GM18907 (cell line): Measurements from ENCODE around the gene MT1A.
A peak's percentile ranks its signal among the peaks of the same experiment; 100 is the strongest.
"Not testable (repeated sequence)": the region's sequence is repeated elsewhere in the genome, so short reads cannot be mapped to it uniquely, and the experiment has no call there.

ENCODE experiments used
- ATAC-seq: cut with Tn5 transposase; IDR thresholded peaks from one replicate; pipeline ENCODE4 v1.9.1; 2021; ENCODE audit warnings: mild to moderate bottlenecking, moderate library complexity; ENCODE audit not compliant: unreplicated experiment

Gene MT1A

DNA sequence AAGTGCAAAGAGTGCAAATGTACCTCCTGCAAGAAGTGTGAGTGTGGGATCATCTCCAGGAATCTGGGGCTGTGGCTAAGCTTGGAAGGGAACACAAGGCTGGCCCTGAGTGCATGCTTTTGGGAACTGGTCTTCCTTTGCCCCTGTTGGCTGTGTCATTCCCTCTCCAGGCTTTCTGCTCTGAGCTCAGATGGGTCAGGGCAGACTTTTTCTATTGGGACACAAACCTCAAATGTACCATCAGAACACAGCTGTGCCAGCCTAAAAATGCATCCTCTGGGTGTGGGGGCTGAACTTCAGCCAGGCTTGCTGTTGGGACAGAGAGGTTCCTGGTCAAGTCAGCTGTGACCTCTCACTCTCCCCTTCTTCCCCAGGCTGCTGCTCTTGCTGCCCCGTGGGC, 14.1 kb downstream of the MT1A start:
- no peak for ATAC-seq

DNA sequence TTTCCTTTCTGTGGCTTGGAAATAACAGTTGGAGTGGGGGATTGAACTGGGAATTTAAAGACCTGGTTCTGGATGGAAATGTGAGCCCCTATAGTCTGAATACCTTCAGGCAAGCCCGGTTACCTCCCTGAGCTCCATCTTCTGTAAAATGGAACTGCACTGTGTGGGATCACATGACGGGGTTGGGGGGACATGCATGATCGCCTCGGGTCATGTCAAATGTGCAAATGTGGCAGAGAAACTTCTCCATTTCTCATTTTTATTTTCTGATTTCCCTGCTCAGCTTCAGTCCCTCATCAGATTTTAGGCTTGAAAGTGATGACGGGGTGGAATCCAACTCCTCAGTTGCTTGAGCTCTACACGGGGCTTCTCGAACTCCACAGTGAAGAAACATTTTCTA, 14.8 kb downstream of the MT1A start:
- ATAC-seq = no peak

DNA sequence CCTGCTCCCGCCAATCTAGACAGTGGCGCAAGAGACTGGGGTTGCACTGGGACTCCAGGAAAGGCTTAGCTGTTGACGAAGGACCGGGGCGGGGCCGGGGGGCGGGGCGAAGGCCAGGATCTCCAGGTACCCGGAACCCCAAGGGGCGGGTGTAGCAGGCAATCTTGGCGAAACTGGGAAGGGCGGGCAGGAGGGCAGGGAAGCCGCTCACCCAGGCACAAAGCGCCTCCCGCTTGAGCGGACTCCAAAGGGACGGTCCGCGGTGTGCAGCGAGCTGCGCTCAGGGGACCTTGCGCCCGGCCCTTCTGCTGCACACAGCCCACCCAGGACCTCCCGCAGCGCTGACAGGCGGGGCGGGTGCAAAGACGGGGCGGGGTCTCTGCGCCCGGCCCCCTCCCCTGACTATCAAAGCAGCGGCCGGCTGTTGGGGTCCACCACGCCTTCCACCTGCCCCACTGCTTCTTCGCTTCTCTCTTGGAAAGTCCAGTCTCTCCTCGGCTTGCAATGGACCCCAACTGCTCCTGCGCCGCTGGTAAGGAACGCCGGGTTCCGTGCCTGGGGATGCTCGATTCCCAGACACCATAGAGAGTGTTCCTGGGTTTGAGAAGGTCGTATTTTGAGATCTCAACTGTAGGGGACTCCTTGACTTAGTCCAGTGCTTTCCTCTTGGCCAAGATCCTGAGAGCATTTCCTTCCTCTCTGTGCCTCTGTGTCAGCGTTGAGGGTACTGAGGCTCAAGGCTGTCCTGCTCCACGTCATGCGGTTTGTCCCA, 19.3 kb downstream of the MT1A start, which contains the start of gene MT1F:
Gene MT1F (plus strand): TSS at position 405 of the 772 bp plus-strand sequence. CDS start 100 bp downstream, at position 505.
- peak; percentile 60 for ATAC-seq

DNA sequence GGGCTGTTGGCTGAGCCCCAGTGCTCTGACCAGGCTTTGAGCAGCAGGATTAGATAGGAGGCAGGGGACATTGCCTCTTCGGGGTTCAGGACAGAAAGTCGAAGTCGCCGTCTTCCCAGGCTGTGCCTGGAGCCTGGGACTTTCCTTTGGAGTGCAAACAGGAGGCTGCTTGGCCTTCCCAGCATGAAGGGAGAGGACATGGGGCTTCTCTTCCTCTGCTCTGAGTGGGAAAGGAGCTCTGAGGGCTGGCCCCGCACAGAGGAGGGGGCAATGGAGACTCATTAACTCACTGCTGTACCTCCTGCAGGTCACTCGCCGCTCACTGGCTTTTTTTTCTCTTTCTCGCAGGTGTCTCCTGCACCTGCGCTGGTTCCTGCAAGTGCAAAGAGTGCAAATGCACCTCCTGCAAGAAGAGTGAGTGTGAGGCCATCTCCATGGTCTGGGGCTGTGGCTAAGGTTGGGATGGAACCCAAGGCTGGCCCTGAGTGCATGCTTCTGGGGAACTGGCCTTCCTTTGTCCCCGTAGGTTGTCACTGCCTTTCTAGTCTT, 19.9 kb downstream of the MT1A start:
- no peak for ATAC-seq

DNA sequence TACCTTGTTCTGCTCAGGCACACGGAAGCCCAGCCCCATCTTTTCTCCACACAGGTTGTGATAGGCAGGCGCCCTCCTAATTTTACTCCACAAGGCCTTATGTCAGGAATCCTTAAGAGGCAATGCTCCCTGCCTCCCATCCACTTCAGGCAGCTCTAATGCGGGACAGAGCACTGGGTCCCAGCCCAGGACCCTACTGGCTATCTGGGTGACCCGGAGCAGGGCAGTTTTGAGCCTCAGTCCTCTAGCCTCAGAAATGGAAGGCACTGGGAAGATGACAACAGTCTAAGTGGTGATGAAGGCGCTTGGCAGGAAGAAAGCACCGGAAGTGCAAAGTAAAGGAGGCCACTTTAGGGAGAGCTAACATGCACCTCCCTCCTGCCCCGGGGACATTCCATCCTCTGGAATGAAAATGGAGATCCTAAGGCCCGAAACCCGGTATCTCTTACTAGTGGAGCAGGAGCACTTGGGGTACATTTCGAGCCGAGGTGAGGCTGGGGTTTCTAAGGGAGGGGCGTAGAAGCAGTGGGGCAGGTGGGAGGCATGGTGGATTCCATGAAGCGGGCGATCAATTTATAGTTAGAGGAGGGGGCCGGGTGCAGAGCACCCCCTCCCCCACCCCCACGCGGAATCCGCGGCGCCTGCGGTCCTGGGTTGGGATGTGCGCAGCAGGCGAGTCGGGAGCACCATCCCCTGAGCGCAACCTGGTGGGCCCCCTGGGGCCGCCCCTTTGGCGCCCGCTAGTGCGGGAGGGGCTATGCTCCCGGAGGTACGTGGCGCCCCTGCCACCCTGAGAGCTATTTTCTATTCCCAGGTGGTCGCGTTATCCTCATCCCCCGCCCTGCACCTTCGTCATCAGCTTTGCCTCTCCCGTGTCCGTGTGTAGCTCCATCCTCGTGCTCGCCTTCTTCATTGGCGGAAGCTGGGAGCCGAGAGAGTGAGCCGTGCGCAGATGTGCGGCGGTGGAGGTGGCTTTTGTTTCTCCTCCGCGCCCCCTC, 24.2 kb downstream of the MT1A start:
- no peak for ATAC-seq

DNA sequence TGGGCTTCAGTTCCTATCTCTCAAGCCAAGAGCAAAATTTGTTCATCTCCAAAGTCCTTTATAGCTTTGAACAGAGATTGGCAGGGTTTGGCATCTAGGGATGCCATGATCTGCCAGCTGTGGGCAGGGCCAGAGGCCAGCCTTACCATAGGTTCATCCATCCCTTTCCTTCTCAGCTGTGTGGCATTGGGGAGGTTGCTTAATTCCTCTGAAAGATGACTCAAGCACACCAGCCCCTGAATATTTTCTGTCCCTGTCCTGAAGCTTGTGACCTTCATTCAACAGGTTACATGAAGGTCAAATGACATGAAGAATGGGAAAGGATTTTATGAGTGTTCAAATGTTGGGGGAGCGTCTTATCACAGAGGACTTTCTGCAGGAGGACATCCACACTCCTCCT, 26.0 kb downstream of the MT1A start:
- ATAC-seq = no peak

DNA sequence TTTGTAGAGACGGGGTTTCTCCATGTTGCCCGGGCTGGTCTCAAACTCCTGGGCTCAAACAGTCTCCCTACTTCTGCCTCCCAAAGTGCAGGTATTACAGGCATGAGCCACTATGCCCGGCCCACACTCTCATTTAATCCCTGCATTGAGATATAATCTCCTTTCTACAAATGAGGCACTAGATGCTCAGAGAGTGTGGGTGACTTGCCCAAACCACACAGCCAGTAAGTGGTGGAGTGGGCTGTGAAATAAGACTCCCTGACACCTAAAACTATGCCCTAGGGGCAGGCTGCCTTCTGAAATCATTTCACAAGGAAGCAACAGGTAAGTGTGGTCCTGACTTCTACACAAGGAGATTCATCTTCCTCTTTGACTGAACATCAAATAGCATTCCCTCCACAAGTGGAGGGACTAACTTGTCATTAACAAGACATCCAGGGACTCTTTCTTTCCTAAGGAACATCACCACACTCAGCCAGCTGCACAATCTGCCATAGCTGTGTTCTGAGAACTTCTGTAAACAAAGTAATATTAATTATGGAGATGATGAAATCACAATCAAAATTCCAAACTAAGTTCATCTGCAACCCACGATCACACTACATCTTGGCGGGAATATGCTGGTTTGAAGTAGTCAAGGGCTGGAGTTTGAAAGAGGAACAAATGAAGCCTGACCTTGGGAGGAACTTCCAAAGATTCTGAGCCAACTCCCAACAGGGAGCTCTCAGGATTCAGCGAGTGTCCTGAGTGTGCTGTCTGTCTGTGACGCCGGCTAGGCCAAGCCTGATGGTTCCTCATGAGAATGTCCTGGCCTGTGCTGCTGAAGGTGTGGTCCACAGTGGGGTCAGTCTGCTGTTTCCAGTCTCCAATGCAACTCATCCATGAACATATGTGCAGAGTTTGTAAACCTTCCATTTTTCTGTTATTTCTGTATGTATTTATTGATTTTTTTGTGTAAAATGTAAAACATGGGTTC, 27.1 kb downstream of the MT1A start:
- ATAC-seq = not testable (repeated sequence)

DNA sequence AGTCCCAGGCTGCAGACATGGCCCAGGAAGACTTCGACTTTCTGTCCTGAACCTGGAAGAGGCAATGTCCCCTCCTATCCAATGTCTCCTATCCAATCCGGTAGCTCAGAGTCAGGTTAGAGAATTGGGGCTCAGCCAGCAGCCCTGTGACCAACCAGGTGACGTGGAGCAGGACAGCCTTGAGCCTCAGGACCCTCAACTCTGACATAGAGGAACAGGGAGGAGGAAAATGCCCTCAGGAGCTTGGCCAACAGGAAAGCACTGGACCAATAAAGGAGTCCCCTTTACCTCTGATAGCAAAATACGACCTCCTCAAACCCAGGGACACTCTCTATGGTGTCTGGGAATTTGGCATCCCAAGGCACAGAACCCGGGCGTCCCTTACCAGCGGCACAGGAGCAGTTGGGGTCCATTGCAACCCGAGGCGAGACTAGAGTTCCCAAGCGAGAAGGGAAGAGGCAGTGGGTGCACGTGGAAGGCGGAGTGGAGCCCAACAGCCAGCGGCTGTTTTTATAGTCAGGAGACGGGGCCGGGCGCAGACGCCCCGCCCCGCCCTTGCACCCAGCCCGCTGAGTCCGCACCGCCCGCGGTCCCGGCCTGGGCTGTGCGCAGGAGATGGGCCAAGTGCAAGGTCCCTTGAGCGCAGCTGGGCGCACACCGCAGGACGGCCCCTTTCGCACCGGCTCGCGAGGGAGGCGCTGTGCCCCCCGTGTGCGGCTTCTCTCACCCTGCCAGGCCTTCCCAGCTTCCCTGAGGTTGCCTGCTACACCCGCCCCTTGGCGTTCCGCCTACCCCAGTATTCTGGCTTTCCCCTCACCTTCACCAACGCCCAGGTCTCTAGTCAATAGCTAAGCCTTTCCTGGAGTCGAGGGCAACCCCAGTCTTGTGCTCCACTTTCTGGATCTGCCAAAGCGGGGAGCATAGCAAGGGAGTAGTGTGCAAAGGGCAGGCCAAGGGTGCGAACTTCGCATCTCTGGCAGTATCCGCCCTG, 29.4 kb downstream of the MT1A start, which contains the start of gene MT1G:
Gene MT1G (minus strand): TSS at position 485 of the 991 bp plus-strand sequence. CDS start 72 bp downstream, at position 413.
- no peak for ATAC-seq

DNA sequence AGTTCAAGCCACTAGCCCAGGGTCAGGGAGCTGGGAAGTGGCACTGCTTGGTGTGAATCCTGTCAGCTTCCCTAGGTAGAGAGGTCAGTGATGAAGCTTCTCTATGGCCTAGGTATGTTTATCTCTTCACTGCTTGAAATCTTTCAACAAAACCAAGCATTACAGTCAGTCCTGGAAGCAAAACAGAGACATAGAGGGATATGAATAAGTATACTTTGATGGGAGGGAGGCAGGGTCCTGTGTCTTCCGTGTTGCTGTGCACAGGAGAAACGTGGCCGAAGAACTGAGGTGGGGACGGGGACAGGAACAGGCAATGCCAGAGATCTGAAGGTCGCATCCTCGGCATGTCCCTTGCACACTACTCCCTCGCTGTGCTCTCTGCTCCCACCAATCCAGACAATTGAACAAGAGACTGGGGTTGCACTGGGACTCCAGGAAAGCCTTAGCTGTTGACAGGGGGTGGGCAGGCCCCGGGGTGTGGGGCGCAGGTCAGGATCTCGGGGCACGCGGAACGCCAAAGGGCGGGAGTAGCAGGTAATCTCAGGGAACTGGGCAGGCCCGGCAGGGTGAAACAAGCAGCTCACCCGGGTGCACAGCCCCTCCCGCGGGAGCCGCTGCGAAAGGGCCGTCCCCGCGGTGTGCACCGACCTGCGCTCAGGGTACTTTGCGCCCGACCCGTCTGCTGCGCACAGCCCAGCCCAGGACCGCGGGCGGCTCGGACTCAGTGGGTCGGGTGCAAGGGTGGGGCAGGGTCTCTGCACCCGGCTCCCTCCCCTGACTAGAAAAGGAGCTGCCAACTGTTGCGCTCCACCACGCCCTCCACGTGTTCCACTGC, 30.8 kb downstream of the MT1A start, which contains the start of gene MT1H:
Gene MT1H (plus strand): TSS at position 810 of the 835 bp plus-strand sequence. CDS start 71 bp downstream, outside the sequence.
- ATAC-seq = no peak

DNA sequence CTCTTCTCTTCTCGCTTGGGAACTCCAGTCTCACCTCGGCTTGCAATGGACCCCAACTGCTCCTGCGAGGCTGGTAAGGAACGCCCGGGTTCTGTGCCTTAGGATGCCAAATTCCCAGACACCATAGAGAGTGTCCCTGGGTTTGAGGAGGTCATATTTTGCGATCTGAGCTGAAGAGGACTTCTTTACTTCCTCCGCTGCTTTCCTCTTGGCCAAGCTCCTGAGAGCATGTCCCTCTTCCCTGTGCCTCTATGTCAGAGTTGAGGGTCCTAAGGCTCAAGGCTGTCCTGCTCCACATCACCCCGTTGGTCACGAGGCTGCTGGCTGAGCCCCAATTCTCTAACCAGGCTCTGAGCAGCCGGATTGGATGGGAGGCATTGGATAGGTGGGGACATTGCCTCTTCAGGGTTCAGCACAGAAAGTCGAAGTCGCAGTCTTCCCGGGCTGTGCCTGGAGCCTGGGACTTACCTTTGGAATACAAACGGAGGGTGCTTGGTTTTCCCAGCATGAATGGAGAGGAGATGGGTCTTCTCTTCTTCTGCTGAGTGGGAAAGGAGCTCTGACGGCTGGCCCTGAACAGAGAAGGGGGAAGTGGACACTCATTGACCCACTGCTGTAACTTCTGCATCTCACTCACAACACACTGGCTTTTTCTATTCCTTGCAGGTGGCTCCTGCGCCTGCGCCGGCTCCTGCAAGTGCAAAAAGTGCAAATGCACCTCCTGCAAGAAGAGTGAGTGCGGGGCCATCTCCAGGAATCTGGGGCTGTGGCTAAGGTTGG, 31.6 kb downstream of the MT1A start:
- ATAC-seq = no peak

DNA sequence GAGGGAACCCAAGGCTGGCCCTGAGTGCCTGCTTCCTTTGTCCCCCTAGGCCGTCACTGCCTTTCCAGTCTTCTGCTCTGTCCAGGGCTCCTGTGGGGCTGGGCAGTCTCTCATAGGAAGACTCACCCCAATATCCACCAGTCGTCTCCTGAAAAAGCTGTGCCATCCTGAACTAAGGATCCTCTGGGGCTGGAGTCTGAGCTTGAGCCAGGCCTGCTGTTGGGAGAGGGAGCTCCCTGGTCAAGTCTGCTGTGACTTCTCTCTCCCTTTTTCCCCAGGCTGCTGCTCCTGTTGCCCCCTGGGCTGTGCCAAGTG, 32.1 kb downstream of the MT1A start:
- no peak for ATAC-seq

DNA sequence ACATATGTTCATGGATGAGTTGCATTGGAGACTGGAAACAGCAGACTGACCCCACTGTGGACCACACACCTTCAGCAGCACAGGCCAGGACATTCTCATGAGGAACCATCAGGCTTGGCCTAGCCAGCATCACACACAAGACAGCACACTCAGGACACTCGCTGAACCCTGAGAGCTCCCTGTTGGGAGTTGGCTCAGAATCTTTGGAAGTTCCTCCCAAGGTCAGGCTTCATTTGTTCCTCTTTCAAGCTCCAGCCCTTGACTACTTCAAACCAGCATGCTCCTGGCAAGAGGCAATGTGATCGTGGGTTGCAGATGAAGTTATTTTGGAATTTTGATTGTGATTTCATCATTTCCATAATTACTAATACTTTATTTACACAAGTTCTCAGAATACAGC, 33.2 kb downstream of the MT1A start:
- ATAC-seq = not testable (repeated sequence)

DNA sequence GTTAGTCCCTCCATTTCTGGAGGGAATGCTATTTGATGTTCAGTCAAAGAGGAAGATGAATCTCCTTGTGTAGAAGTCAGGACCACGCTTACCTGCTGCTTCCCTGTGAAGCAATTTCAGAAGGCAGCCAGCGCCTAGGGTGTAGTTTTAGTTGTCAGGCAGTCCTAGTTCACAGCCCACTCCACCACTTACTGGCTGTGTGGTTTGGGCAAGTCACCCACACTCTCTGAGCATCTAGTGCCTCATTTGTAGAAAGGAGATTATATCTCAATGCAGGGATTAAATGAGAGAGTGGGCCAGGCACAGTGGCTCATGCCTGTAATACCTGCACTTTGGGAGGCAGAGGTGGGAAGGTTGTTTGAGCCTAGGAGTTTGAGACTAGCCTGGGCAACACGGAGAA, 33.7 kb downstream of the MT1A start:
- ATAC-seq = not testable (repeated sequence)

DNA sequence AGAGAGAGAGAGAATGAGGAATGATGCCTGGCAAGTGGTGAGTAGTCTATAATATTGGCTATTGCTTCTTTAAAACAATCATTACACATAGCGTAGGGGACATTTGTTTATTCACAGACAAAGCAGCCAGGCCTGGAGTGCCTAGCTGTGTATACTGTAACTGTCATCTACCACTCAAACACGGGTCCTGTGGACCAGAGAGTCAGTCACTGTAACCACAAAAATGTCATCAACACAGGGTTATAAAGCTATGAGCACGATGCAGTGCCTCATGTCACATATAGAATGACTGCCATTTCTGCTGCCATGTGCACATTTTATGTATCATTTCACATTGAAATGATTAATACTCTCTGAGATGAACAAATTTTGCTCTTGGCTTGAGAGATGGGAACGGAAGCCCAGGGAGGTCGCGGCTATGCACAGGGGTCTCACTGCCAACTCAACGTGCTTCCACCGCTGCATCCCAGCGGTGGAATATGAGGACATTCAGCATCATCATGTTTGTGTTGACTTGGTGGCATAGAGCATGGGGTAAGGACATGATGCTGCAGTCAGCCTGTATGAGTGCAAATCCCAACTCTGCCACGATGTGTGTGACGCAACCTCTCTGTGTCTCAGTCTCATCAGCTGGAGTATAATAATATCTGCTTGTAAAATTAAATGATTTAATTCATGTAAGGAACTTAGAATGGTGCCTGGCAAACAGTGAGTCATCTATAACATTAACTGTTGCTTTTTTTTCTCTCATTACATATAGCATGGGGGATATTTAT, 34.5 kb downstream of the MT1A start:
- ATAC-seq = no peak

DNA sequence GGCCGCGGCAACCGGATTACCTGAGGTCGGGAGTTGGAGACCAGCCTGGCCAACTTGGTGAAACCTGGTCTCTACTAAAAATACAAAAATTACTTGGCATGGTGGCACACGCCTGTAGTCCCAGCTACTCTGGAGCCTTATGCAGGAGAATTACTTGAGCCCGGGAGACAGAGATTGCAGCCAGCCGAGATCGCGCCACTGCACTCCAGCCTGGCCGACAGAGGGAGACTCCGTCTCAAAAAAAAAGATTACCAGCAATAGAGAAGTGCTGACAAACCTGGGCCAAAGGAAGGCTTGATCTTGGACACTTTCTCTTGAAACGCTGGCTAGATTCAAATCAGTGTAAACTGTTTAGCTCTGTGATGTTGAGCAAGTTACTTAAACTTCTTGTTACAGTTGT, 35.5 kb downstream of the MT1A start:
- ATAC-seq = no peak

DNA sequence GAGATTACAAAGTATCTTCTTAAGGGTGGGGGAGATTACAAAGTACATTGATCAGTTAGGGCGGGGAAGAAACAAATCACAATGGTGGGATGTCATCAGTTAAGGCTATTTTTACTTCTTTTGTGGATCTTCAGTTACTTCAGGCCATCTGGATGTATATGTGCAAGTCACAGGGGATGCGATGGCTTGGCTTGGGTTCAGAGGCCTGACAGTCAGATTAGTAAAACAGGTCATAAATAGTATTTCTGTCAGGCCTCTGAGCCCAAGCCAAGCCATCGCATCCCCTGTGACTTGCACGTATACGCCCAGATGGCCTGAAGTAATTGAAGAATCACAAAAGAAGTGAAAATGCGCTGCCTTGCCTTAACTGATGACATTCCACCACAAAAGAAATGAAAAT, 36.1 kb downstream of the MT1A start:
- ATAC-seq = not testable (repeated sequence)
